Pons (tissue), 1 donor: Measurements from ENCODE around the gene NKAIN2.
"Not testable (repeated sequence)": the region's sequence is repeated elsewhere in the genome, so short reads cannot be mapped to it uniquely, and the experiment has no call there.

Experiments
- DNase-seq: peaks from one replicate; pipeline ENCODE4 v3.0.0-alpha.2; 2016; ENCODE audit warnings: low spot score

The NKAIN2 gene

DNA sequence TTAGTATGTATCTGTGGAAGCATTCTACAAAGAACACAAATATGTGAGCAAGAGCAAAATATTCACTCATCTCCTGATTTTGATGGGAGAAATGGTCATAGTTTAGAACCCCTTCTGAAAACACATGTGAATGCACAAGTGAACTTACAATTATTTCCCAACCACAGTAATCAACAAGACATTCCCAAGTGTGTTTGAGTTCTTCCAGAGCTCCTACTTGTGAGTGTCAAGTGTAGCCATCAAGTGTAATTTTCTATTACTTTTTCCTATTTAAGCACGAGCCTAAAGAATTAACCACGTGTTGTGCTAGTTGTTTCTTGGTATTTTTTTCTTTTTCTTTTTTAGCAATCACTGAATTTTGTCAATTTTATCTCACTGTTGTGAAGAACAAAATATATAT, 402.3 kb downstream of the NKAIN2 start:
- no peak for DNase-seq

DNA sequence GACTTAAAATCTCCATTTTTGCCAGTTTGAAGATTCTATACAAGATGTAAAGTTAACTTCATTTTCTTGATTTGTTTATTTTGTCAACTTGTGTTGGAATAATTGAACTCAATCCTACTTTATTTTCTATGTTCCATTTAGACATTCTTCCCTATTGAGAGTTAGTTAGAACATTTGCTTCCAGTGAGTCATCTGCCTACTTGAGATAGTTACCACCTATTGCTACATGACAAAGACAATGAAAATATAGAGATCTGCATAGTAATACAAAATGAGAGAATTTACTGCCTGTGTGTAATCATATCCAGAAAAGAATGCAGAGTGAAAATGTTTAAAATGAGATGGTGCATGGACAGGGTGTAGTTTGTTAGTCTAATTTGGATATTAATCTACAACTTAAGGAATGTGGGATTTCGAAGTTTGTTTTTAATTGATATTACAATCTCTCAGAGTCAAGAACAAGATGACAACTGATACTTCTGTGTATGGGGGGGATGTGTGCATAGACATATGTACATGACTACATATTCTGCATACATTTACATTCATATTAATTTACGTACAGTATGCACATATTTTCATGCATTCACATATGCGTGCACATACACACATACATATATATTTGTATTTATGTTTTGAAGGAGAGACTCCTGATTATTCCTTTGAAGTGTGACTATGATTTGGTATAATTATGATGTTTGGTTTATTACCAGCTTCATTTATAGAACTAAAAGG, 420.1 kb downstream of the NKAIN2 start:
- DNase-seq = no peak

DNA sequence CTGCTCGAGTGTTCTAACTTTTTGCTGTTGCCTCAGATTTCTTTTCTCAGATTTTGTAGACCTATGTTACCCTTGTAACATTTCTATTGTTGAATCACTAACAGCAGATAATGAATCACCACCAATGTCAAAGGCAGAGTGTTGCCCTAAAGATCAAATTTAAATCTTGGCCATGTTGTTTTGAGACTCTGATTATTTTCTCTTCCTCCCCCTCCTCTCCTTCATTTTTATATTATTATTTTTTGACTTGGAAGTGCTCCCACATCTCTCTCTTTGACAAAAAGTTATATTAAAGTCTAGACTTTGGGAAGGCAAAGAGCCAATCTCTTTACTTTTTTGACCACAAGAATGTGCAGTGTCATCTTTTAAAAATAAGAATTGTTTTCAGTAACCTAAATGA, 422.7 kb downstream of the NKAIN2 start:
- DNase-seq = no peak

DNA sequence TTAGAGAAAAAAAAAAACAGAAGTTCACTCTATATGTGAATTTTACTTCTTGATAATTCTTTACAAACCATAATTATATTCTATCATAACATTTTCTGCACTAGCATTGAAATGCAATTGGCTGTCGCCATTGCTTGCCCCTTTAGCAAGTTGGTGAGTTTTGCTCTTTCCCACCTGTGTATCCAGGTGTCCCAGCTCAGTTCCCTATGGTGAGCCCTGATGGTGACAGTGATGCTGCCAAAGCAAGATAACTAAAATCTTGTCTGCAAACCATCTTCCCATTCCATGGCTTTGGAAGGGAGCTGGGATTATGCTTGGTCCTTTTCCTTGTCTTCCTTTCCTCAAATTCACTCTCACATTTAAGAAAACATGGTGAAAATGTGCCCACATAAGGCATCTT, 429.6 kb downstream of the NKAIN2 start:
- no peak for DNase-seq

DNA sequence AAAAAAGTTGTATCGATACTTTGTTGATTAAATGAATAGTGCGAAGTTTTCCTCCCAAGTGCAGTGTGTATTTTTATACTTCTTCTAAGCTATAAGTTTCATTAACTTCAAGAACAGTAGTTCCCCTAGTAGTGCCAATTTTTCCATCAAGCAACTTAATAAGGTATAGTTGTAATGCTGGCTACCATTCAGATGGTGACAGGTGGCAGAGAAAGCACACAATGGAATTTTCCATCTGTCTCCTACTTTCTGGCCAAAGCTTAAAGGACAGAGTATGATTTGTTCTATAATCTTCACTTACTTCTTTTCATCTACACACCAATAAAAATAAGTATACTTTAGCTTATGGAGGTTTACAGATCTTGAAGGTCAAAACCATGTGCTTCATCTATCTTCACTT, 431.1 kb downstream of the NKAIN2 start:
- no peak for DNase-seq

DNA sequence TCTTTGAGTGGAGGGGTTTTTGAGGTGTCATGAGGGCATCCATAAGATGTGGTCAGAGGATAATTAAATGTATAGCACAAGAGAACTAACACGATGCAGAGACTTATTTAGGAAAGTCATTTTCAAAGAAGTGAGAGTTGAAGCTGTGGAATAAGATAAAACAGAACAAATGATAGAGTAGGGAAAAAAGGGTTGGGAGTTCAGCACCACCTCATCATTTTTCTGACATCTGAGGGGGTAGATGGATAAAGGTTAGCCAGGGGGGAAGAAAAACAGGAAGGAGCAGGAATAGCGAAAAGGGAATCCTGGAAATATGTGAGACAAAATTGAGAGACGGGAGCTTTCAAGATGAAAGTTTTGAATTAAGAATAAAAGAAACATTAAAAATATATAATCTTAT, 434.2 kb downstream of the NKAIN2 start:
- DNase-seq = no peak

DNA sequence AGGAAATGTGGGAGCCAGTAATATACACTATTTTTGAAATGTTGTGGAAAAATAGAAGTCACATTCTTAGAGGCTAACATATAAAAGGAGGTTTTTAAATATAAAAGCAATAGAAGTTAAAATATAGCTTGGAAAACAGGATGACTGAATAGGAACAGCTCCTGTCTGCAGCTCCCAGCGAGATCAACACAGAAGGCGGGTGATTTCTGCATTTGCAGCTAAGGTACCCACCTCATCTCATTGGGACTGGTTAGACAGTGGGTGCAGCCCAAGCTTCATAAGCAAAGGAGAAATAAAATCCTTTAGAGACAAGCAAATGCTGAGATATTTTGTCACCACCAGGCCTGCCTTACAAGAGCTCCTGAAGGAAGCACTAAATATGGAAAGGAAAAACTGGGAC, 434.7 kb downstream of the NKAIN2 start:
- not testable (repeated sequence) for DNase-seq

DNA sequence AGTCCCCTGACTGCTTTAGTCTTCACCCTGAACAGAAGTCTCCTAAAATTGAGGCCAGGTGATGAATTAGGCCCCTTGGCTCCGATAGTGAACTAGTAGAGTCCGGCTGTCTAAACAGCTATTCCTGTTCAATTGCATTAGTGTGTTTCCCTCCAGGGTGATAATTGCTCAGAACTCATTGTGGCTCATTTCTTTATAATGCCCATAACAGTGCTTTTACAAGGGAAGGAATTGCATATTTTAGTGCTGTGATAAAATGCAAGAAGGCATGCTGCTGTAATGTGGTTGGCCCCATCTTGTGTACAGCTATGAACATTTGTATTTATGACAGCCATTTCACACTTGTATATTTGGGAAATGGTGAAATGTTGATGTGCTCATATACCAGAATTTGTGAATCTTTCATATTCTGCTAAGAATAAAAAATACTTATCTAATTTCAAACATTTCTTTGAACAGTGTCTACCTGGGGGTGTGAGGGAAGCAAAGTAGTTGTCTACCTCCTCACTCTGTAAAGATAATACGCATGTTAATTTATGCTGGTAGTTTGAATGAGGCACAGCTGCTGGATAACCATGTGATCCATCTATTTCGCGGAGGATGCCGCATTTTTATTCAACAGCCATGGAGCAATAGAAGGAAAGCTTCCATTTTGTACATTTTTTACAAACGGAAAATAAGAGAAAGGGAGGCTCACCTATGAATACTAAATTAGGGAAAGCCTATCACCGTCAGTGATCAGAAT, 451.4 kb downstream of the NKAIN2 start:
- DNase-seq = no peak

DNA sequence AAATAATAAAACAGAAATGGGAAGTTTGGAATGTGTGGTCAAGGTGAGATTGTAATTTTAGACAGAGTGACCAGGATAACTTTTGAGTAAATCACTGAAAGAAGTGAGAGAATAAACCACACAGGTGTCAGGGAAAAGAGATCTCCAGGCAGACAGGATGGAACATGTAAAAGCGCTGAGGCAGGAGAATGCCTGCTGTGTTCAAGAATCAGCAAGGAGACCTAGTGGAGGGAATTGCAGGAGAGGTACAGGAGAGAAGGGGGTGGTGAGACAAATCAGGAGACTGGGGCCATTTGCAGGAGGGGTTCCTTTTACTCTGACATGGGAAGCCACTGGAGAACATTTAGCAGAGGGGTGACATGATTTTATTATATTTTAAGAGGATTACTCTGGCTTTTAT, 456.7 kb downstream of the NKAIN2 start:
- no peak for DNase-seq

DNA sequence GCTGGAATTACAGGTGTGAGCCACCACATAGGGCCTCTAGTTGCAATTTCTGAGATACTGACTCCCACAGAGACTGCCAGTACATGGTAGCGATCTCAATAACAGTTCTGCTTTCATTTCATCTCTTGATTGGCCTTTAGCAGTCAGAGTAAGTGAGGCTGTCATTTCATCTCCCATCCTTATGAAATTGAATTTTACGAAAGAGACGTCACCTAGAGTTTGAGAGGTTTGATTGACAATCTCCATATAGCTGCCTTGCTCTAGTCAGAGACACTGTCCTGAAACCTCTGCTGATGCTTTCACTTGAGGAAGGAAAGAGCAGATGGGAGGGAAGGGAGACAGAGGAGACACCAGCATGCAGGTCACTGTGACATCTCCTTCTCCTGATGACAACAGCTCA, 466.1 kb downstream of the NKAIN2 start:
- DNase-seq = no peak

DNA sequence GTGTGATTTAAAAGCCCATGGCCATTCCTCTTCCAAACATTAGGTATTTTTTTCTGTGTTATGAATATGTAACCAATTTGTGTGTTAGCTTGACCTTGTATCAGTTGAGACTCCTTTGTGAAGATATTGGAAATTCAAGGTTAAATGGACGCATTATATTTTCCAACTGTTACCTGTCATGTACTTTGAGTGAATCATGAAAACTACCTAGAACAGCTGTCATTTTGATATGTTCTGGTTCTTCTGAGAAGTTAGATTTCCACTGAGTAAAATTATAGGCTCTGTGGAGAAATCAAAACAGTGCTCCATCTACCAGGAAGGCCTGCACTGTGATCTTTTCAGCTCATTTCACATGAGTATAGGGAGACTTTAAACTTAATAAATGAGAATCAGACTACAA, 470.0 kb downstream of the NKAIN2 start:
- DNase-seq = no peak

DNA sequence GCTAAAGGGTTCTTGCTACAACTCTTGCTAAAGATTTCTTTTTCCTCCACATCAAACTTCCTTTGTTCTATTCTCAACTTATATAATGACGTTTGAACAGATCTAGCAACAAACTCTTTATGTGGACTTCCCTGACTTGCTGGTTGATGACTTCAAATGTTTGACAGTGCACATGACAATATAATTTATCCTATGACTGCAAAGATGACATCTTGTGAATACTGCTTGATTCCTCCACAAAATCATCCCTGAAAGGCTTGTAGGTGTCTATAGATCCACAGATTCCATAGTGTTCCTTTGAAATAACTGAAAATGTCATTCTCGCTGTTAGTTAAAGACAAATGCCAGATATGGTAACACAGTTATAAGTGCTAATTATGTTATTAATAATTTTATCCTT, 478.9 kb downstream of the NKAIN2 start:
- DNase-seq = no peak

DNA sequence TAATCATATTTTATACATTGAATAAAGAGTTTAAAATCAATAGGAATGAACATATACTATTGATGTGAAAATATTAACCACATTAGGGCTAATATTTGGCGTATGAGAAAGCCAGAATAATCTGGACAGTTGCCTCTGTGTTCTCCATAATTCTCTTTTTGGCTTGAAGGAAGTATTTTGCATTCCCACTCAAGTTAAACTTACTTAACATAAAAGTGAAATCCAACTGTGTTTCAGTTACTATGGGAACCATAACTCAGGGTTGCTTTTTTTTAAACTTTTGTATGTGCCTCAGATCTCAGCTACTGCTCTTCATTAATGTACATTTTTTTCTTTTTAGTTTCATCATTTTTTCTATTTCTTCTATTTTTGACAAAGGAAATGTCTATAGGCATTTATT, 479.8 kb downstream of the NKAIN2 start:
- DNase-seq = no peak

DNA sequence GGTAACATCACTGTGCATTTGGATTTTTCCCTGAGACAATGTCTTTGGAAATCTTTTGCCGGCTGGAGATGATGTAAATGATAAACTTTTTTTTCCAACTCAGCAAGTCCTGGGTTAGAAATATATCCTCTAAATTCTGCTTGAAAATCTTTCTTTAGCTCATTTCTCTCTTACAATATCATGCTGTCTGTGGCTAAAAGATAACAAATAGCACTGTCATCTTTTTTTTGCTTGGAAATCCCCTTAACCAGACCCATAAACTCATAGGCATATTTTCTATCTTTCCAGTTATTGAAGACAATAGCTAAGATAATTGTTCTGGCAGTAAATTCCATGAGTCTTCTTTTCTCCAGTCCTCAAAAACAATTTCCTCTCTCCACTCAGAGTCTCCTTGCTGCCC, 481.5 kb downstream of the NKAIN2 start:
- no peak for DNase-seq

DNA sequence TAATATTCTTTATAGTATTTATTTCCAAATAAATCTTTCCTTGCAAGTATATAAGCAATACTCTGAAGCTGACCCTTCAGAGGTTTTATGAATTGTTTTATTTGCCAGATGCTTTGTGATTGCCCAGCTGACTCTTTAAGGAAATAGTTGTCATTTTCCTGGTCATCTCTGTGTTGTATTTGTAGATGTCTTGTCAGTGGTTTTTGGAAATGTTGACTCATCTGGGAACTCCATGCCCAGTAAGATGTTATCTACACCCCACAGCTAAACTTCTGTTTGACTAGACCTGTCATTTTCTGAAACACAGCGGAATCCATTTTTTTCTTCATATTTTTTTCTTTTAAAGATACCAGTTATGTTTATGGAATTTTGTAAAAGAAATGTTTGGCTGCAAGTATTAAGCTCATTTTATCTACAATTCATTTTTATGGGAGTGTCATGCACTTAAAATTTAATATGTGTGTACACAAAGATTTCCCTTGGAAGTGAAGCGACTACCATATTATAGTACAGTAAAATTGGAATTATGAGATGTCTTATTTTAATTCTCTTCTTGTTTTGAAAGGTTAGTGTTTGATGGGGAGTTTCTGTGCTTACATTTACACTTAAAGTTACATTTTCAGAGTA, 491.0 kb downstream of the NKAIN2 start:
- DNase-seq = no peak

DNA sequence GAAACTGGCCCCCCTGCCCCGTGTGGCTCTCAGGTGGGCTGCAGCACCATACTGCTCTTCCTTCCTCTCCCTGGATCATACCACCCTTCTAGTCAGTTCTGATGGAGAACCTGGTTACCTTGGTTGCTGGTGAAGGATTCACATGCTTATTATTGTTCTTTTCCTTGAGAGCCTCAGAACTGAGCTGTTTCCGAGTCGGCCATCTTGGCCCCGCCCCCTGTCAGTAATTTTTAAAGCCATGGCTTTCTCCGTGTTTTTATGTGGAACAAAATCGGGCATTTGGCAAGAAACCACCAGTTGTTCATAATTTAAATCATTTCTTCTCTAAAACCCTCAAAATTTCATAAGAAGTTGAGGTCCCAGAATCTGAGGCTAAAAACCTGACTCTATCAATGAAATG, 493.8 kb downstream of the NKAIN2 start:
- DNase-seq = no peak

DNA sequence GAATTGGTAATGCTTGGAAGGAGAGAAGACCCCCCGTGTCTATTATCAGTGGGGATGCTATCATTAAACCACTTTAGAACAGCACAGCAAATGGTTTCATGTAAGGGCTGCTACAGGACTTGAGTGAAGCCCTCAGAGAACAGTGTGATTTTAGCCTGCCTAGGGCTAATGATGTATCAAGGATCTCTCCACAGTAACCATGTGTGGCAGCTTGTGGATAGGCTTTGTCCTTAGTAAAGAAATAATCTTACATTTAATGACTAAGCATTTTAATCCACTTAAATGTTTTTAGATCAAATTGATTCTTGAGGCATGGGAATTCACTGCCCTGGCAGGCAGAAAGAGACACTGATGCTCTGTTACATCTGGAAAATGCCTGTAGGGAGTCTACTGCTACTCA, 495.1 kb downstream of the NKAIN2 start:
- DNase-seq = no peak

DNA sequence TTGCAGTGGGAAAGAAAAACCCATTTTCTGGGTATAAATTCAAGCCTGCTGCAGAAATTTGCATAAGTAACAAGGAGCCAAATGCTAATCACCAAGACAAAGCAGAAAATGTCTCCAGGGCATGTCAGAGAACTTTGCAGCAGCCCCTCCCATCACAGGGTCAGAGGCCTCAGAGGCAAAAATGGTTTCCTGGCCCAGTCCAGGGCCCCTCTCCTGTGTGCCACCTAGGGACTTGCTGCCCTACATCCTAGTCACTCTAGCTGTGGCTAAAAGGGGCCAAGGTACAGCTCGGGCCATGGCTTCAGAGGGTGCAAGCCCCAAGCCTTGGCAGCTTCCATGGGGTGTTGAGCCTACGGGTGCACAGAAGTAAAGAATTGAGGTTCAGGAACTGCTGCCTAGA, 497.2 kb downstream of the NKAIN2 start:
- not testable (repeated sequence) for DNase-seq

DNA sequence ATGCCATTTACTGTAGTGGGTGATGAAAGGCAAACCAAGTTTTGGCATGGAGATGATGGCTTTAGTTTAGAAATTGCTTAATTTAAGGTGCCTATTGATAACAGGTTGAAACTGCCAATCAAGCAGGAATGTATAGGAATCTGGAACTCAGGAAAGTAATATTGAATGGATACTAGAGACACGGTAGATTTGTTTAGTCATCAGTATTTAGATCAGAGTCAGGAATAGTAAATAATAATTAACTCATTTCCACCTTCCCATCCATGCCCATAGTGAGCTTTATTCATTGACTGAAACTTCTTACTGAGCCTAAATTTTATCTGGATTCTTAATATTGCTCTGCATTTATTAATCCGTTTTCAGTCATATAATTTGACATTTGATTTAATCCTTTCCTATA, 500.3 kb downstream of the NKAIN2 start:
- DNase-seq = no peak

DNA sequence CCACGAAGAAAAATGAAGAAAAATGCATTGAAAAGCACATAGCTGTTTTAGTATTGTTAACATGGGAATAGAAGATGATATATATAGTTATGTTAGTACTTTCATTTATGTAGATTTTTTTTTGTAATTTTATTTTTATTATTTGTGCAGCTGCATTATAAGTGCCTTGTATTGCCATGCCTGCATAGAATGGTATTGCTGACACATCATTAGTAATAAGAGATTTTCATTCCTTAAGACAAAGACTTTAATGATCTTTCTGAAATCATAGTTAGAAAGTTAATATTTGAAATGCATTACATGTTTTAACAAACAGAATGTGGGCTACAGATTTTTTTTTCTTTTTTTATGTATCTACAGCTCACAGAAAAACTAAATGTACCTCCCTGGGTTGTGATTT, 506.5 kb downstream of the NKAIN2 start:
- DNase-seq = no peak

DNA sequence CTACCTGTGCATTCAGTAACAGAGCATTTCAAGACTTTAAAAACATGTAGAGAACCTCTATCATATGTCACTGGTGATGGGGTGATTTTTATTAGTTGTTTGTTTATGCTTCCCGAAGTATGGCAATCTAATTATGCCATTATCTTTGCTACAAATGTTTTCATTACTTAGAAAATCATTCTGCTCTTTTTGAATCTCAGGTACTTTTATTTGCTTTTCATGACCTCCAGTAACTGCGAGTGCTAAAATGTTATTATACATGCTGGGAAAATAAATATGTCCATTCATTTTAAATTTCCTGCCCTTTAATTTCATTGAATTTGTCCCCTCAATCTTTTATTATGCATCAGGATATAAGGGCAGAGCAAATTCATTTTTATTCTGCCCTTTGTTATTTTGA, 515.7 kb downstream of the NKAIN2 start:
- no peak for DNase-seq

DNA sequence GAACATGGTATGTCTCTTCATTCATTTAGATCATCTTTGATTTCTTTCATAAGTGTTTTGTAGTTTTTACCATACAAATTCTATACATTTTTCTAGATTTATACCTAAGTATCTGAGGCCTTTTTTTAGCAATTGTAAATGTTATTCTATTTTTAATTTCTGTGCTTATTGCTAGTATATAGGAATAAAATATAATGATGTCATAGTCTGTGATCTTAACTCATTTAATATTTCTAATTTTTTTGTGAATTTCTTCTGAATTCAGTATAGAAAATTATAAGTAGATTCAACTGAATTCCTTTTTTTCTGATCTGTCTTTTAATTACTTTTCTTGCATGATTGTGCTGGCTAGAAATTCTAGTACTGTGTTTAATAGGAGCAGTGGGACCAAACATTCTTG, 520.6 kb downstream of the NKAIN2 start:
- DNase-seq = no peak

DNA sequence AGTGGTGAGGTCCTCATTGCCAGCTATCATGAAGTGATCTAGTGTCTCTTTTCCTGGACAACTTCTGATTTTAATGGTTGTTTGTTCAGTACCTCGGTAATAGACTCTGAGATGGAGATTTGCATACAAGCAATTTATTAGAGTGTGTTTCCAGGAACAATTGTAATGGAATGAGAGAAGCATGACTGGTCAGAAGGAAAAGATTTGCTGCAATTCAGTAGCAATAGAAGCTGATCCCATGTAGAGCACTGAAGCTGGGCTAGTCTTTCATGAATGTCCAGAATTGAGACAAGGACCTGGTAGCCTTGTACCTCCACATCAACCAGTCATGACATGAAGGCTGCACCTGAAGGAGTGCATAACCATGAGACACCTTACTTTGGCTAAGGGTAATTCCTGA, 526.5 kb downstream of the NKAIN2 start:
- DNase-seq = no peak
